Esophagus muscularis mucosa (tissue), 4 donors: ENCODE data around the gene NRP1. TPM values are rescaled to one million over a fixed set of nuclear protein-coding genes. Genes with fewer than 3 reads are reported as not detected.

Experiments
- DNase-seq: peaks from one replicate; pipeline ENCODE4 v3.0.0-alpha.2; 2017; ENCODE audit errors: extremely low spot score
- H3K27ac ChIP-seq, 4 donors: fragments of 200-600 bp; sonication (generic); replicated peaks in 1 of 4; 1 replicate in 3 of 4; 2 replicates in 1 of 4; pipeline ENCODE4 v1.5.1; 2016 to 2019; ENCODE audit warnings: mild to moderate bottlenecking in 1 of 4
- H3K27me3 ChIP-seq, 4 donors: fragments of 200-600 bp; sonication (generic); one replicate each; pipeline versions ENCODE4 v1.5.1 to v1.6.0; 2016 to 2019
- H3K36me3 ChIP-seq, 4 donors: fragments of 200-600 bp; sonication (generic); one replicate each; pipeline ENCODE4 v1.5.1; 2016 to 2019
- H3K4me1 ChIP-seq, 4 donors: fragments of 200-600 bp; sonication (generic); one replicate each; pipeline ENCODE4 v1.5.1; 2016 to 2019
- H3K4me3 ChIP-seq, 4 donors: fragments of 200-600 bp; sonication (generic); 1 replicate in 2 of 4; 2 replicates in 2 of 4; pipeline ENCODE4 v1.5.1; 2016 to 2019; ENCODE audit warnings: mild to moderate bottlenecking in 4 of 4, moderate library complexity in 1 of 4
- H3K9me3 ChIP-seq, 4 donors: fragments of 200-600 bp; sonication (generic); 1 replicate in 3 of 4; 2 replicates in 1 of 4; pipeline ENCODE4 v1.5.1; 2016 to 2019
- CTCF ChIP-seq, 3 experiments: fragments of 200-600 bp in 2 of 3; fragments of 450-650 bp in 1 of 3; sonication (generic) in 2 of 3; IDR thresholded peaks; one replicate each; pipeline ENCODE4 v1.5.1; 2017 to 2019; ENCODE audit warnings: antibody characterized with exemption in 3 of 3, mild to moderate bottlenecking in 2 of 3, moderate library complexity in 1 of 3
- EP300 ChIP-seq: sonication (generic); formaldehyde crosslinking; IDR thresholded peaks from one replicate; pipeline ENCODE4 v1.6.1; 2017; ENCODE audit warnings: antibody characterized with exemption
- POLR2A ChIP-seq: fragments of 450-650 bp; IDR thresholded peaks from one replicate; pipeline ENCODE4 v1.6.1; 2017; ENCODE audit warnings: antibody characterized with exemption, moderate library complexity, mild to moderate bottlenecking, low read depth
- POLR2AphosphoS5 ChIP-seq, 2 donors: sonication (generic); formaldehyde crosslinking; IDR thresholded peaks; one replicate each; pipeline ENCODE4 v1.6.1; 2017; ENCODE audit warnings: antibody characterized with exemption in 2 of 2
- WGBS: methylation state at CpG from one replicate; pipeline ENCODE4 v1.1.5; 2018; 5-methylcytosine and 5-hydroxymethylcytosine counted together
- intact Hi-C: fragments of 100-400 bp; cut with DNase I; formaldehyde crosslinking; loops from one replicate; pipeline ENCODE4 v1.15.1; 2023
- total RNA-seq, 4 donors: library from RNA; depleted of rRNA; stranded (reverse); fragments of >200 nt; gene quantifications; one replicate each; pipeline versions ENCODE4 v1.1.0 to v1.2.1, GENCODE V29; 2016

Gene NRP1
- total RNA-seq, 4 donors from 2014 or later, result 36.5 to 64.4 (median 54.1) TPM

- peak overlapping the region in 3 of 4 donors; percentile 1 to 67 (median 6) for H3K27ac ChIP-seq
- DNase-seq, result no peak
- no peaks in the 10 kb centered on the region for H3K27me3 ChIP-seq
- H3K9me3 ChIP-seq, result no peaks in the 10 kb centered on the region
- intact Hi-C loops, result no loop called here
- 59% methylated on average over 3 of the region's 3 CpGs for WGBS
- H3K4me1 ChIP-seq, result peaks cover 58 to 67% (median 67%) of the 10 kb centered on the region in 4 donors
- TF ChIP-seq POLR2A, result no peak
- TF ChIP-seq CTCF (IDR thresholded peaks at IDR 0.05), result no peak
- no peak for TF ChIP-seq EP300
- H3K4me3 ChIP-seq, result no peak overlapping the region
- peaks cover 0 to 5% (median 2%) of the 10 kb centered on the region in 4 donors for H3K36me3 ChIP-seq
These were observed 56.3 kb downstream of the NRP1 start for GRCh38 chr10:33278198-33278597.

GRCh38 chr10:33277135-33277536 is 57.3 kb downstream of the NRP1 start:
- no peak for DNase-seq
- TF ChIP-seq POLR2AphosphoS5 (IDR thresholded peaks at IDR 0.05) (no peak), POLR2A (no peak), EP300 (no peak), CTCF (IDR thresholded peaks at IDR 0.05) (no peak)
- H3K4me3 ChIP-seq, result no peak overlapping the region
- peaks cover 0 to 5% (median 2%) of the 10 kb centered on the region in 4 donors for H3K36me3 ChIP-seq
- H3K27me3 ChIP-seq, result no peaks in the 10 kb centered on the region
- peaks cover 68 to 78% (median 77%) of the 10 kb centered on the region in 4 donors for H3K4me1 ChIP-seq
- intact Hi-C loops, result no loop called here
- no peaks in the 10 kb centered on the region for H3K9me3 ChIP-seq
- WGBS, result 56% methylated on average over 6 of the region's 6 CpGs
- H3K27ac ChIP-seq, result peak overlapping the region; percentile 67 to 90 (median 70)

- no peak for DNase-seq
- H3K4me1 ChIP-seq, result peaks cover 76 to 85% (median 84%) of the 10 kb centered on the region in 4 donors
- peak overlapping the region; percentile 67 to 90 (median 70) for H3K27ac ChIP-seq
- H3K4me3 ChIP-seq, result no peak overlapping the region
- TF ChIP-seq EP300 (no peak), POLR2AphosphoS5 (IDR thresholded peaks at IDR 0.05) (no peak), CTCF (IDR thresholded peaks at IDR 0.05) (no peak), POLR2A (no peak)
- no peaks in the 10 kb centered on the region for H3K9me3 ChIP-seq
- intact Hi-C loops, result no loop called here
- no peaks in the 10 kb centered on the region for H3K27me3 ChIP-seq
- 78% methylated on average over 4 of the region's 4 CpGs for WGBS
- peaks cover 0 to 4% (median under 1%) of the 10 kb centered on the region in 4 donors for H3K36me3 ChIP-seq
These were observed 58.1 kb downstream of the NRP1 start for GRCh38 chr10:33276282-33276923.

- WGBS, result 66% methylated on average over 6 of the region's 6 CpGs
- intact Hi-C loops, result no loop called here
- Histone ChIP-seq H3K9me3 (no peaks in the 10 kb centered on the region), H3K36me3 (peaks cover 0 to 14% (median 8%) of the 10 kb centered on the region in 4 donors), H3K27me3 (no peaks in the 10 kb centered on the region), H3K27ac (peak overlapping the region; percentile 81 to 90 (median 88)), H3K4me3 (peak overlapping the region; percentile 45 to 57 (median 50)), H3K4me1 (peaks cover 75 to 84% (median 79%) of the 10 kb centered on the region in 4 donors)
- DNase-seq, result no peak
- no peak for TF ChIP-seq POLR2A
- TF ChIP-seq EP300, result no peak
- TF ChIP-seq POLR2AphosphoS5 (IDR thresholded peaks at IDR 0.05), result no peak
- no peak for TF ChIP-seq CTCF (IDR thresholded peaks at IDR 0.05)
These were observed 60.2 kb downstream of the NRP1 start for GRCh38 chr10:33274096-33274785.
